MCF 10A (cell line): ENCODE data around the gene ABCC12. TPM values are rescaled to one million over a fixed set of nuclear protein-coding genes. Genes with fewer than 3 reads are reported as not detected.
A peak's percentile ranks its signal among the peaks of the same experiment; 100 is the strongest.

Source experiments
- BruUV-seq: library from RNA; stranded (reverse); fragments of 400-500 nt; replicated peaks from 2 replicates; lab custom pipeline; 2021; lab: Mats Ljungman, UMichigan
- CTCF ChIA-PET: fragments of 300-600 bp; sonication (Branson Sonifier 250); formaldehyde crosslinking; extraction: SDS; loops from one replicate; lab custom pipeline; 2021; ENCODE audit warnings: antibody characterized with exemption, inconsistent platforms; lab: Yijun Ruan, JAX
- POLR2A ChIA-PET: fragments of 300-600, 350-650 bp; sonication (Branson Sonifier 250); formaldehyde crosslinking; extraction: SDS; loops from one replicate; lab custom pipeline; 2020; ENCODE audit warnings: antibody characterized with exemption, inconsistent platforms; lab: Yijun Ruan, JAX
- DNase-seq: peaks from one replicate; pipeline ENCODE4 v3.0.0-alpha.2; 2018; ENCODE audit not compliant: unreplicated experiment
- H3K27ac Mint-ChIP-seq: one replicate; pipeline ENCODE4 v1.8.0; 2022; ENCODE audit warnings: mild to moderate bottlenecking, low read depth, mixed read lengths; ENCODE audit not compliant: unreplicated experiment
- H3K27me3 Mint-ChIP-seq: one replicate; pipeline ENCODE4 v1.8.0; 2022; ENCODE audit warnings: mixed read lengths; ENCODE audit not compliant: insufficient read depth, unreplicated experiment
- H3K36me3 Mint-ChIP-seq: one replicate; pipeline ENCODE4 v1.8.0; 2022; ENCODE audit warnings: mild to moderate bottlenecking, moderate library complexity, mixed read lengths; ENCODE audit not compliant: insufficient read depth, unreplicated experiment
- H3K4me1 Mint-ChIP-seq: one replicate; pipeline ENCODE4 v1.8.0; 2022; ENCODE audit warnings: mixed read lengths; ENCODE audit not compliant: insufficient read depth, unreplicated experiment
- H3K4me3 Mint-ChIP-seq: one replicate; pipeline ENCODE4 v1.8.0; 2022; ENCODE audit warnings: mild to moderate bottlenecking, moderate library complexity, mixed read lengths; ENCODE audit not compliant: unreplicated experiment
- H3K9me3 Mint-ChIP-seq: one replicate; pipeline ENCODE4 v1.8.0; 2022; ENCODE audit warnings: mixed read lengths; ENCODE audit not compliant: unreplicated experiment
- CTCF ChIP-seq: fragments of 200-600 bp; IDR thresholded peaks from one replicate; pipeline ENCODE4 v1.8.0; 2022; ENCODE audit warnings: antibody characterized with exemption, mild to moderate bottlenecking; ENCODE audit not compliant: unreplicated experiment
- intact Hi-C: fragments of 100-400 bp; cut with micrococcal nuclease; formaldehyde crosslinking; loops from 2 replicates; pipeline ENCODE4 v1.14.1; 2022
- total RNA-seq: library from RNA; stranded (reverse); gene quantifications from 2 replicates; pipeline ENCODE4 v1.2.3, GENCODE V29; 2022

The ABCC12 gene
- total RNA-seq, 1 experiment from 2014 or later: not detected

- Mint-ChIP-seq H3K4me1 (peaks cover 7% of the 10 kb centered on the region), H3K27ac (no peak overlapping the region), H3K9me3 (peaks cover 31% of the 10 kb centered on the region), H3K4me3 (no peak overlapping the region), H3K27me3 (no peaks in the 10 kb centered on the region), H3K36me3 (peaks cover 5% of the 10 kb centered on the region)
- DNase-seq: no peak
- ChIA-PET POLR2A (interaction anchor here (1.1 kb wide), 2 partner anchors 14 to 23 kb away, joined by 3 read pairs; no protein-coding TSS in a partner anchor), CTCF (no interaction called here)
- TF ChIP-seq CTCF: no peak
- intact Hi-C loops: no loop called here
- BruUV-seq: no TSS peak
Observed at GRCh38 chr16:48146131-48146530, 9.7 kb downstream of the ABCC12 start.

GRCh38 chr16:48143812-48144368 lies 11.9 kb downstream of the ABCC12 start:
- Mint-ChIP-seq H3K9me3 (peaks cover 24% of the 10 kb centered on the region), H3K27ac (no peak overlapping the region), H3K27me3 (no peaks in the 10 kb centered on the region), H3K4me3 (no peak overlapping the region), H3K4me1 (peaks cover 7% of the 10 kb centered on the region), H3K36me3 (peaks cover 9% of the 10 kb centered on the region)
- CTCF ChIA-PET: interaction anchor here (0.6 to 0.7 kb wide), 2 partner anchors 435 to 983 kb away, joined by 3 read pairs; no protein-coding TSS in a partner anchor
- no peak for TF ChIP-seq CTCF
- BruUV-seq: no TSS peak
- peak; percentile 80 for DNase-seq
- POLR2A ChIA-PET: no interaction called here
- intact Hi-C loops: no loop called here

- Mint-ChIP-seq H3K4me1 (peaks cover 7% of the 10 kb centered on the region), H3K4me3 (no peak overlapping the region), H3K27me3 (no peaks in the 10 kb centered on the region), H3K36me3 (peaks cover 5% of the 10 kb centered on the region), H3K9me3 (peaks cover 24% of the 10 kb centered on the region), H3K27ac (no peak overlapping the region)
- no peak for TF ChIP-seq CTCF
- CTCF ChIA-PET: no interaction called here
- intact Hi-C loops: no loop called here
- POLR2A ChIA-PET: no interaction called here
- DNase-seq: no peak
- no TSS peak for BruUV-seq
Observed at GRCh38 chr16:48140821-48141220, 15.0 kb downstream of the ABCC12 start.

GRCh38 chr16:48139517-48139916 lies 16.3 kb downstream of the ABCC12 start:
- peaks cover 20% of the 10 kb centered on the region for H3K9me3 Mint-ChIP-seq
- ChIA-PET POLR2A (no interaction called here), CTCF (interaction anchor here (0.5 kb wide), 1 partner anchor 484 kb away, joined by 3 read pairs; no protein-coding TSS in a partner anchor)
- no peak overlapping the region for H3K4me3 Mint-ChIP-seq
- no peak for DNase-seq
- H3K27me3 Mint-ChIP-seq: no peaks in the 10 kb centered on the region
- no peak for TF ChIP-seq CTCF
- H3K36me3 Mint-ChIP-seq: peaks cover 5% of the 10 kb centered on the region
- peaks cover 5% of the 10 kb centered on the region for H3K4me1 Mint-ChIP-seq
- H3K27ac Mint-ChIP-seq: no peak overlapping the region
- BruUV-seq: no TSS peak
- intact Hi-C loops: no loop called here
